Neuronal stem cell (in vitro differentiated cells): ENCODE results near the gene UNC5B.
"Not testable (repeated sequence)": the region's sequence is repeated elsewhere in the genome, so short reads cannot be mapped to it uniquely, and the experiment has no call there.

Source experiments
- DNase-seq: peaks from one replicate; pipeline ENCODE4 v3.0.0-alpha.2; 2013; ENCODE audit warnings: low spot score
- H2AFZ ChIP-seq: one replicate; pipeline ENCODE4 v1.6.1; 2013; ENCODE audit warnings: mild to moderate bottlenecking, low read length, inconsistent platforms
- H2AK5ac ChIP-seq: 2 replicates; pipeline ENCODE4 v1.6.1; 2013; ENCODE audit warnings: low read depth, mild to moderate bottlenecking, inconsistent platforms, low read length, moderate library complexity, mixed read lengths
- H2BK120ac ChIP-seq: 2 replicates; pipeline ENCODE4 v1.6.1; 2013; ENCODE audit warnings: low read depth, mild to moderate bottlenecking, inconsistent platforms, low read length, moderate library complexity, mixed read lengths
- H2BK12ac ChIP-seq: one replicate; pipeline ENCODE4 v1.6.1; 2013; ENCODE audit warnings: low read length, inconsistent platforms
- H2BK15ac ChIP-seq: 2 replicates; pipeline ENCODE4 v1.6.1; 2013; ENCODE audit warnings: mild to moderate bottlenecking, low read length, inconsistent platforms, mixed read lengths
- H2BK5ac ChIP-seq: one replicate; pipeline ENCODE4 v1.6.1; 2013; ENCODE audit warnings: inconsistent platforms, mild to moderate bottlenecking, low read length, moderate library complexity
- H3K14ac ChIP-seq: one replicate; pipeline ENCODE4 v1.6.1; 2013; ENCODE audit warnings: low read length, inconsistent platforms
- H3K18ac ChIP-seq: 2 replicates; pipeline ENCODE4 v1.6.1; 2013; ENCODE audit warnings: low read length, inconsistent platforms
- H3K23ac ChIP-seq: 2 replicates; pipeline ENCODE4 v1.6.1; 2013; ENCODE audit warnings: low read depth, mild to moderate bottlenecking, mixed read lengths, low read length, inconsistent platforms; ENCODE audit not compliant: poor library complexity
- H3K27ac ChIP-seq: replicated peaks from 3 replicates; pipeline ENCODE4 v1.5.1; 2013; ENCODE audit warnings: low read length, inconsistent platforms
- H3K27me3 ChIP-seq, 3 experiments: 2 replicates each; pipeline ENCODE4 v1.6.1; 2013; ENCODE audit warnings: low read length in 3 of 3, mild to moderate bottlenecking in 2 of 3, inconsistent platforms in 1 of 3, low read depth in 1 of 3, mixed read lengths in 1 of 3, moderate library complexity in 1 of 3; ENCODE audit not compliant: control insufficient read depth in 3 of 3, insufficient read depth in 3 of 3
- H3K36me3 ChIP-seq, 2 donors: replicated peaks in 1 of 2; 2 replicates each; pipeline ENCODE4 v1.6.1; 2013; ENCODE audit warnings: low read length in 2 of 2; ENCODE audit not compliant: control insufficient read depth in 2 of 2, insufficient read depth in 2 of 2
- H3K4ac ChIP-seq: 2 replicates; pipeline ENCODE4 v1.6.1; 2013; ENCODE audit warnings: inconsistent platforms, mild to moderate bottlenecking, low read length, moderate library complexity
- H3K4me1 ChIP-seq, 2 donors: 1 replicate in 1 of 2; 2 replicates in 1 of 2; pipeline ENCODE4 v1.6.1; 2013; ENCODE audit warnings: low read length in 2 of 2, low read depth in 1 of 2; ENCODE audit not compliant: control insufficient read depth in 2 of 2, insufficient read depth in 1 of 2
- H3K4me2 ChIP-seq: one replicate; pipeline ENCODE4 v1.6.1; 2013; ENCODE audit warnings: mild to moderate bottlenecking, low read length, inconsistent platforms; ENCODE audit not compliant: insufficient read depth, poor library complexity, severe bottlenecking
- H3K4me3 ChIP-seq, 2 donors: 2 replicates each; pipeline ENCODE4 v1.5.1; 2013; ENCODE audit warnings: low read length in 2 of 2, mild to moderate bottlenecking in 2 of 2, inconsistent platforms in 1 of 2, moderate library complexity in 1 of 2
- H3K79me1 ChIP-seq: one replicate; pipeline ENCODE4 v1.6.1; 2013; ENCODE audit warnings: low read depth, mild to moderate bottlenecking, inconsistent platforms, low read length, moderate library complexity
- H3K9ac ChIP-seq: one replicate; pipeline ENCODE4 v1.6.1; 2013; ENCODE audit warnings: mild to moderate bottlenecking, low read depth, low read length, inconsistent platforms; ENCODE audit not compliant: poor library complexity
- H3K9me3 ChIP-seq, 2 donors: replicated peaks in 1 of 2; 2 replicates each; pipeline versions ENCODE3 to v1.6.1; 2013; ENCODE audit warnings: low read length in 2 of 2, mild to moderate bottlenecking in 2 of 2, inconsistent platforms in 1 of 2, low read depth in 1 of 2, mixed read lengths in 1 of 2, moderate library complexity in 1 of 2; ENCODE audit not compliant: control insufficient read depth in 2 of 2, insufficient read depth in 1 of 2
- H4K8ac ChIP-seq: one replicate; pipeline ENCODE4 v1.6.1; 2013; ENCODE audit warnings: low read depth, mild to moderate bottlenecking, inconsistent platforms, low read length, moderate library complexity
- H4K91ac ChIP-seq: one replicate; pipeline ENCODE4 v1.6.1; 2013; ENCODE audit warnings: low read length, low read depth, mild to moderate bottlenecking, inconsistent platforms; ENCODE audit not compliant: poor library complexity
- WGBS, 2 donors: extraction: QIAGEN DNeasy Blood & Tissue Kit; methylation state at CpG; one replicate each; pipeline ENCODE4 v1.1.7; 2013; ENCODE audit warnings: missing lambda C conversion rate in 2 of 2, mixed read lengths in 1 of 2; ENCODE audit not compliant: insufficient read length in 2 of 2, insufficient replicate concordance in 1 of 2; ENCODE audit errors: extremely low coverage in 2 of 2; 5-methylcytosine and 5-hydroxymethylcytosine counted together

Gene UNC5B

GRCh38 chr10:71219236-71219917 is 7.0 kb downstream of the UNC5B start:
- not testable (repeated sequence) for H2AFZ ChIP-seq, H3K4me2 ChIP-seq, H3K9me3 ChIP-seq, H4K8ac ChIP-seq, H4K91ac ChIP-seq, H2BK120ac ChIP-seq, DNase-seq, H2BK12ac ChIP-seq, H3K4me3 ChIP-seq, H3K18ac ChIP-seq, H2BK15ac ChIP-seq, H3K27ac ChIP-seq, H3K9ac ChIP-seq, H2BK5ac ChIP-seq, H3K14ac ChIP-seq, H3K23ac ChIP-seq, H3K4ac ChIP-seq, H3K36me3 ChIP-seq, H3K79me1 ChIP-seq
- Histone ChIP-seq H3K27me3 (peaks cover 0 to 69% (median 7%) of the 10 kb centered on the region in 3 experiments), H3K4me1 (peaks cover 7 to 31% of the 10 kb centered on the region in 2 donors), H2AK5ac (peak overlapping the region; percentile 48)
- whole genome bisulfite sequencing, 2 donors = no CpG with 5 or more reads among the region's 7 CpGs

GRCh38 chr10:71219918-71220688 is 7.7 kb downstream of the UNC5B start:
- Histone ChIP-seq H2BK12ac (no peak overlapping the region), H3K79me1 (no peaks in the 10 kb centered on the region), H3K9me3 (no peaks in the 10 kb centered on the region), H4K8ac (no peak overlapping the region), H3K18ac (no peak overlapping the region), H3K4me2 (no peak overlapping the region), H3K4me1 (peaks cover 6 to 25% of the 10 kb centered on the region in 2 donors), H2BK120ac (no peak overlapping the region), H2AK5ac (peak overlapping the region; percentile 48), H4K91ac (no peak overlapping the region), H3K27ac (no peak overlapping the region), H2AFZ (no peak overlapping the region), H3K9ac (no peak overlapping the region), H3K27me3 (peaks cover 0 to 62% (median 7%) of the 10 kb centered on the region in 3 experiments), H3K14ac (no peak overlapping the region), H3K4me3 (no peak overlapping the region), H3K23ac (no peak overlapping the region), H2BK5ac (no peak overlapping the region), H3K36me3 (no peaks in the 10 kb centered on the region), H3K4ac (no peak overlapping the region), H2BK15ac (no peak overlapping the region)
- no peak for DNase-seq
- WGBS, 2 donors = no CpG with 5 or more reads among the region's 8 CpGs

- no peak overlapping the region for H3K4me2 ChIP-seq
- no peak overlapping the region for H3K4me3 ChIP-seq
- no peak overlapping the region for H3K27ac ChIP-seq
- peak overlapping the region; percentile 80 for H2AK5ac ChIP-seq
- H2BK12ac ChIP-seq = no peak overlapping the region
- peak overlapping the region; percentile 8 for H2BK5ac ChIP-seq
- H3K9me3 ChIP-seq = no peaks in the 10 kb centered on the region
- H3K27me3 ChIP-seq = peaks cover 0 to 54% (median 7%) of the 10 kb centered on the region in 3 experiments
- no peak overlapping the region for H3K9ac ChIP-seq
- H3K23ac ChIP-seq = no peak overlapping the region
- no peak overlapping the region for H3K4ac ChIP-seq
- peaks cover 6 to 23% of the 10 kb centered on the region in 2 donors for H3K4me1 ChIP-seq
- WGBS, 2 donors = no CpG with 5 or more reads among the region's 12 CpGs
- H3K79me1 ChIP-seq = no peaks in the 10 kb centered on the region
- no peak overlapping the region for H4K91ac ChIP-seq
- no peak overlapping the region for H3K18ac ChIP-seq
- H2BK120ac ChIP-seq = peak overlapping the region; percentile 8
- H3K36me3 ChIP-seq = no peaks in the 10 kb centered on the region
- H3K14ac ChIP-seq = no peak overlapping the region
- no peak overlapping the region for H2AFZ ChIP-seq
- no peak for DNase-seq
- H2BK15ac ChIP-seq = peak overlapping the region; percentile 37
- no peak overlapping the region for H4K8ac ChIP-seq
These were observed 8.5 kb downstream of the UNC5B start for GRCh38 chr10:71220689-71221540.
